GM13977 (cell line): ENCODE measurements around the gene CUX1.
"Not testable (repeated sequence)": the region's sequence is repeated elsewhere in the genome, so short reads cannot be mapped to it uniquely, and the experiment has no call there.

Experiments
- DNase-seq: peaks from one replicate; pipeline ENCODE4 v3.0.0; 2012; ENCODE audit warnings: low spot score
- CTCF ChIP-seq: IDR thresholded peaks from 2 replicates; pipeline ENCODE4 v1.5.1; 2012; ENCODE audit warnings: mild to moderate bottlenecking, control low read depth; ENCODE audit not compliant: insufficient read depth; ENCODE audit errors: extremely low read depth, missing control alignments
- in situ Hi-C: fragments of 300-500 bp; cut with MboI; formaldehyde crosslinking; loops from one replicate; pipeline ENCODE4 v1.12.0; 2022; ENCODE audit warnings: low sequenced_read_pairs, low pct_unique_long_range_greater_than_20kb, mixed read lengths, inconsistent platforms; ENCODE audit not compliant: unreplicated experiment

The CUX1 gene

GRCh38 chr7:102225025-102225424, 407.6 kb downstream of the CUX1 start:
- no peak for DNase-seq
- in situ Hi-C loops, result no loop called here
- TF ChIP-seq CTCF, result no peak

- in situ Hi-C loops, result no loop called here
- TF ChIP-seq CTCF, result no peak
- no peak for DNase-seq
These were observed 409.9 kb downstream of the CUX1 start for GRCh38 chr7:102227371-102227770.

GRCh38 chr7:102228935-102229334, 411.5 kb downstream of the CUX1 start:
- in situ Hi-C loops, result no loop called here
- no peak for TF ChIP-seq CTCF

DNA sequence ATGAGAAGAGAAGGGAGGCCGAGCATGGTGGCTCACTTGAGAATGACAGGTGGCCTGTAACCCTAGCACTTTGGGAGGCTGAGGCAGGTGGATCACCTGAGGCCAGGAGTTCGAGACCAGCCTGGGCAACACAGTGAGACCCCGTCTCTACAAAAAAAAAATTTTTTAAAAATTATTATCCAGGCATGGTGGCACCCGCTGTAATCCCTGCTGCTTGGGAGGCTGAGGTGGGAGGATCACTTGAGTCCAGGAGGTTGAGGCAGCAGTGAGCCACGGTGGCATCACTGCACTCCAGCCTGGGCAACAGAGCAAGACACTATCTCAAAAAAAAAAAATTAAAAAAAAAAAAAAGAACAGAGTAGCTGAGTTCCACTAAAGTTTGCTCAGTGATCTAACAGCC, 412.7 kb downstream of the CUX1 start:
- in situ Hi-C loops, result loop anchor here (10.0 kb wide), 2 partner anchors 235 to 565 kb away; no protein-coding TSS in a partner anchor
- not testable (repeated sequence) for DNase-seq

More at GRCh38 chr7:102228935-102229334, 411.5 kb downstream of the CUX1 start:
- DNase-seq, result no peak

- no peak for TF ChIP-seq CTCF
- DNase-seq, result no peak
- in situ Hi-C loops, result loop anchor here (10.0 kb wide), 2 partner anchors 236 to 566 kb away; no protein-coding TSS in a partner anchor
These were observed 413.2 kb downstream of the CUX1 start for GRCh38 chr7:102230593-102230992.

GRCh38 chr7:102232611-102233286, 415.3 kb downstream of the CUX1 start:
- TF ChIP-seq CTCF, result no peak
- in situ Hi-C loops, result loop anchor here (10.0 kb wide), 2 partner anchors 238 to 568 kb away; no protein-coding TSS in a partner anchor
- no peak for DNase-seq

DNA sequence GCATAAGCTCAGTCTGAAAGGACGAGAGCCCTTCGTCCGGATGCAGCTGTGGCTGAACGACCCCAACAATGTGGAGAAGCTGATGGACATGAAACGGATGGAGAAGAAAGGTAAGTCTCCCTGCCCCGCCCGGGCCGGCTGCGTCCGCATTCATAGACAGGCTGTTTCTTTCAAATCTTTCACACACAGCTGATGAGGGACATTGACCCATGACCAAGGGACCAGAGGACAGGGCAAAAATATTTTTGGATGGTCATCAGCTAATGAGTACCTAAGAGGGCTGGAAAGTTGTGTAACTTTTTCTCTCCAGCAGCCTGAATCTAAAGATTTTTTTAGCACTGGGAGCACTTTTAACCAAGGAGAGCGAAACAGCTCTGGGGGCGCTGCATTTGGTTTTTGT, 416.7 kb downstream of the CUX1 start:
- in situ Hi-C loops, result loop anchor here (10.0 kb wide), 2 partner anchors 239 to 569 kb away; no protein-coding TSS in a partner anchor
- no peak for DNase-seq
- TF ChIP-seq CTCF, result no peak
